Activated CD8-positive, alpha-beta memory T cell treated with anti-CD3 and anti-CD28 coated beads, Interleukin-2, amount 50 U/mL, for 24 hours (primary cell): ENCODE measurements around the gene GFY.

Experiments
- DNase-seq: peaks from one replicate; pipeline ENCODE4 v3.0.0-alpha.2; 2020; ENCODE audit errors: extremely low read depth

GFY gene

GRCh38 chr19:49425178-49425577 lies at the start of gene GFY:
Gene GFY (plus strand): TSS chr19:49425388. CDS start chr19:49426431, 1,043 bp downstream.
- no peak for DNase-seq

GRCh38 chr19:49378512-49378911 lies 46.7 kb upstream of the GFY start:
- no peak for DNase-seq

- no peak for DNase-seq
These were observed 44.8 kb upstream of the GFY start for GRCh38 chr19:49380391-49380790.

- no peak for DNase-seq
These were observed 42.5 kb upstream of the GFY start for GRCh38 chr19:49382639-49383038.

- DNase-seq, result no peak
These were observed 41.6 kb upstream of the GFY start for GRCh38 chr19:49383599-49383998.

GRCh38 chr19:49387936-49388372 lies 37.2 kb upstream of the GFY start, which contains the start of gene KASH5:
Gene KASH5 (plus strand): TSS chr19:49388249. CDS start chr19:49390884, 2,635 bp downstream.
- DNase-seq, result peak; percentile 76

GRCh38 chr19:49389406-49389805 lies 35.8 kb upstream of the GFY start:
- no peak for DNase-seq

- no peak for DNase-seq
These were observed 34.9 kb upstream of the GFY start for GRCh38 chr19:49390131-49390928.

GRCh38 chr19:49390929-49391359 lies 34.2 kb upstream of the GFY start:
- DNase-seq, result no peak

GRCh38 chr19:49391581-49392399 lies 33.4 kb upstream of the GFY start:
- peak; percentile 29 for DNase-seq

GRCh38 chr19:49393881-49394280 lies 31.3 kb upstream of the GFY start:
- DNase-seq, result no peak

GRCh38 chr19:49395581-49396407 lies 29.4 kb upstream of the GFY start:
- no peak for DNase-seq

- no peak for DNase-seq
These were observed 28.3 kb upstream of the GFY start for GRCh38 chr19:49396738-49397505.

GRCh38 chr19:49398001-49398615 lies 27.1 kb upstream of the GFY start:
- no peak for DNase-seq

- DNase-seq, result no peak
These were observed 26.3 kb upstream of the GFY start for GRCh38 chr19:49398931-49399330.

- DNase-seq, result no peak
These were observed 25.2 kb upstream of the GFY start for GRCh38 chr19:49400029-49400428.

- no peak for DNase-seq
These were observed 21.6 kb upstream of the GFY start for GRCh38 chr19:49403404-49404187.

GRCh38 chr19:49407079-49407478 lies 18.1 kb upstream of the GFY start:
- no peak for DNase-seq

- DNase-seq, result no peak
These were observed 17.6 kb upstream of the GFY start for GRCh38 chr19:49407482-49408015.
